Hepatocyte (in vitro differentiated cells): Measurements from ENCODE around the gene FCRL4. TPM values are rescaled to one million over a fixed set of nuclear protein-coding genes. Genes with fewer than 3 reads are reported as not detected.

Experiments used
- DNase-seq: peaks from one replicate; pipeline ENCODE4 v3.0.0-alpha.2; 2016; ENCODE audit warnings: low spot score
- H2AFZ ChIP-seq: fragments of 200-600 bp; sonication (generic); 2 replicates; pipeline ENCODE4 v1.6.0; 2016; ENCODE audit warnings: antibody characterized with exemption, mild to moderate bottlenecking
- H3K27ac ChIP-seq: fragments of 200-600 bp; sonication (generic); 2 replicates; pipeline ENCODE4 v1.5.1; 2016; ENCODE audit warnings: mild to moderate bottlenecking
- H3K27me3 ChIP-seq: fragments of 200-600 bp; sonication (generic); 2 replicates; pipeline ENCODE4 v1.6.1; 2016
- H3K36me3 ChIP-seq: fragments of 200-600 bp; sonication (generic); replicated peaks from 2 replicates; pipeline ENCODE4 v1.5.1; 2016; ENCODE audit warnings: low read depth; ENCODE audit not compliant: insufficient read depth
- H3K4me1 ChIP-seq: fragments of 200-600 bp; sonication (generic); 2 replicates; pipeline ENCODE4 v1.5.1; 2016; ENCODE audit warnings: mild to moderate bottlenecking, moderate library complexity; ENCODE audit not compliant: insufficient read depth
- H3K4me2 ChIP-seq: fragments of 200-600 bp; sonication (generic); 2 replicates; pipeline ENCODE4 v1.6.0; 2016
- H3K4me3 ChIP-seq: fragments of 200-600 bp; sonication (generic); 2 replicates; pipeline ENCODE4 v1.5.1; 2016; ENCODE audit warnings: mild to moderate bottlenecking
- H3K79me2 ChIP-seq: fragments of 200-600 bp; sonication (generic); 2 replicates; pipeline ENCODE4 v1.6.0; 2017; ENCODE audit warnings: mild to moderate bottlenecking
- H3K9me2 ChIP-seq: fragments of 200-600 bp; sonication (generic); replicated peaks from 2 replicates; pipeline ENCODE4 v1.6.0; 2017; ENCODE audit warnings: mild to moderate bottlenecking; ENCODE audit not compliant: insufficient read depth
- H3K9me3 ChIP-seq: fragments of 200-600 bp; sonication (generic); 2 replicates; pipeline ENCODE4 v1.5.1; 2016; ENCODE audit warnings: low read depth, mild to moderate bottlenecking
- H4K20me1 ChIP-seq: fragments of 200-600 bp; sonication (generic); 2 replicates; pipeline ENCODE4 v1.6.0; 2016; ENCODE audit warnings: mild to moderate bottlenecking; ENCODE audit not compliant: insufficient read depth, poor library complexity, severe bottlenecking
- EZH2 ChIP-seq: fragments of 200-600 bp; sonication (generic); IDR thresholded peaks from 2 replicates; pipeline ENCODE4 v1.6.1; 2016; ENCODE audit warnings: antibody characterized with exemption, mild to moderate bottlenecking, borderline replicate concordance
- EZH2phosphoT487 ChIP-seq: fragments of 200-600 bp; sonication (generic); IDR thresholded peaks from one replicate; pipeline ENCODE4 v1.6.1; 2018; ENCODE audit warnings: antibody characterized with exemption, mild to moderate bottlenecking, low read depth, moderate library complexity; ENCODE audit not compliant: unreplicated experiment, severe bottlenecking
- WGBS: methylation state at CpG from one replicate; pipeline ENCODE4 v1.1.6; 2016; ENCODE audit warnings: low lambda C conversion rate; ENCODE audit errors: missing lambda C conversion rate; 5-methylcytosine and 5-hydroxymethylcytosine counted together
- polyA plus RNA-seq: library from polyadenylated mRNA; unstranded; fragments of >200 nt; fragmentation: Nextera tagmentation; extraction: Ambion mirVana; gene quantifications from 2 replicates; pipeline ENCODE4 v1.2.1, GENCODE V29; 2016
- total RNA-seq: library from RNA; depleted of rRNA; stranded (reverse); fragments of >200 nt; gene quantifications from 2 replicates; pipeline ENCODE4 v1.2.3, GENCODE V29; 2014
- TF ChIP-seq, protein P1 (sequence below): fragments of 200-600 bp; sonication (generic); IDR thresholded peaks from 2 replicates; pipeline ENCODE4 v1.5.1; 2016; ENCODE audit warnings: antibody characterized with exemption, mild to moderate bottlenecking; ENCODE audit not compliant: poor library complexity

Gene FCRL4
- total RNA-seq (not detected in 2 replicates), polyA plus RNA-seq (not detected in 2 replicates)

DNA sequence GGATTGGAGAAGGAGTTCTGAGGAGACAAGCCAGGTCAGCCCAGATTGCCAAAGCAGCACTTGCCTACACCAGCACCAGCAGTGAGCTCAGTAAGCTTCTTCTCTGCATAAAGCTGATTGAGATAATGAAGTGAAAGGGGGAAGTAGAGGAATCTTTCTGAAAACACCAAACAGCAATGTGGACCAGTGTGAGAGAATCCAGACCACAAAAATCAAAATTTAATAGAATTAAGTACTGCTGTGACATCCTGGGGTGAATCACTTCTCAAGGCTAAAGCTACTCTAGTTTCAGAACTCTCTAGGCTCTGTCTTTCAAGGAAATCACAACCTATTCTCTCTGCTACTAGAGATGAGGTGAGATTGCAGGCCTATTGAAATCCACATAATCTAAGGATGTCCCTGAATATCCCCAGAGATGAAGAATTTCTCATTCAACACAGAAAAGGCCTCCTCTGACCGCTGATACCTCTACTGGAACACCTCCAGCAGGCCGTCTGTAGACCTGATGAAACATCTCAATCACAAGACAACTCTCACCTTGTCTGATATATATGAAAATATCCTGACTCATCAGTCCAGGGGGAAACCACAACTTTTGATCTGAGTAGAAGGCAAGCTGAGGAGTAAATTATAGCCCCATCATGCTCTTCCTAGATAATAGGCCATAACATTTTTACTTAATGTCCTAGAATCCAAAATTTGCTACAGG is at the start of gene FCRL4:
FCRL4 (minus strand) TSS at position 127 of the 709 bp plus-strand sequence. CDS start 141 bp downstream, outside the sequence.
- Histone ChIP-seq H3K79me2 (no peaks in the 10 kb centered on the region), H3K27ac (no peak within 1 kb of the TSS), H3K4me1 (no peaks in the 10 kb centered on the region), H2AFZ (no peak within 1 kb of the TSS), H4K20me1 (no peaks in the 10 kb centered on the region), H3K4me3 (no peak within 1 kb of the TSS), H3K36me3 (no peaks in the 10 kb centered on the region), H3K4me2 (no peak within 1 kb of the TSS), H3K27me3 (no peaks in the 10 kb centered on the region), H3K9me2 (no peaks in the 10 kb centered on the region), H3K9me3 (no peaks in the 10 kb centered on the region)
- 86% methylated on average over 2 of the region's 2 CpGs for WGBS
- TF ChIP-seq, protein P1, sequence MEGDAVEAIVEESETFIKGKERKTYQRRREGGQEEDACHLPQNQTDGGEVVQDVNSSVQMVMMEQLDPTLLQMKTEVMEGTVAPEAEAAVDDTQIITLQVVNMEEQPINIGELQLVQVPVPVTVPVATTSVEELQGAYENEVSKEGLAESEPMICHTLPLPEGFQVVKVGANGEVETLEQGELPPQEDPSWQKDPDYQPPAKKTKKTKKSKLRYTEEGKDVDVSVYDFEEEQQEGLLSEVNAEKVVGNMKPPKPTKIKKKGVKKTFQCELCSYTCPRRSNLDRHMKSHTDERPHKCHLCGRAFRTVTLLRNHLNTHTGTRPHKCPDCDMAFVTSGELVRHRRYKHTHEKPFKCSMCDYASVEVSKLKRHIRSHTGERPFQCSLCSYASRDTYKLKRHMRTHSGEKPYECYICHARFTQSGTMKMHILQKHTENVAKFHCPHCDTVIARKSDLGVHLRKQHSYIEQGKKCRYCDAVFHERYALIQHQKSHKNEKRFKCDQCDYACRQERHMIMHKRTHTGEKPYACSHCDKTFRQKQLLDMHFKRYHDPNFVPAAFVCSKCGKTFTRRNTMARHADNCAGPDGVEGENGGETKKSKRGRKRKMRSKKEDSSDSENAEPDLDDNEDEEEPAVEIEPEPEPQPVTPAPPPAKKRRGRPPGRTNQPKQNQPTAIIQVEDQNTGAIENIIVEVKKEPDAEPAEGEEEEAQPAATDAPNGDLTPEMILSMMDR = no peak
- TF ChIP-seq EZH2phosphoT487 (no peak), EZH2 (no peak)
- DNase-seq = no peak

DNA sequence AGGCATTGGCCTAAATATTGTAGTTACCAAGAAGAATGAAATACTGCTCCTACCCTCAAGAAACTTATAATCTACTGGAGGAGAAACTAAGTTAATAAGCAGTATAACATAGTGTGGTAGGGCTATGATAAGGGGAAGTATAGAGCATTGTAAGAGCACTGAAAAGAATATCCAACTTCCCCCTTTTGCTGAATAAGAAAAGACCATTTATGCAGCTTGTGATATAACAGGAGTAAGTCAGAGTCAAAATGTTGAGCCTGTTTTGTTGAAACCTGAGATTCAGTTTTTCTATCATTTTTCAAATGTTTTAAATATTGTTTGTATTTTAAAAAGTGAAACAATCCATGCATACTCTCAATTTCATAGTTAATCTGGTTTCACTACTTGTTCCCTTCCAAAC is 48.3 kb upstream of the FCRL4 start:
- Histone ChIP-seq H3K27me3 (peaks cover 4% of the 10 kb centered on the region), H3K36me3 (no peaks in the 10 kb centered on the region), H2AFZ (no peak overlapping the region), H3K27ac (no peak overlapping the region), H3K9me2 (no peaks in the 10 kb centered on the region), H3K9me3 (no peaks in the 10 kb centered on the region), H3K79me2 (no peaks in the 10 kb centered on the region), H3K4me3 (no peak overlapping the region), H3K4me1 (no peaks in the 10 kb centered on the region), H3K4me2 (no peak overlapping the region), H4K20me1 (no peaks in the 10 kb centered on the region)
- no peak for DNase-seq
- TF ChIP-seq EZH2phosphoT487 (no peak), EZH2 (no peak)
- TF ChIP-seq, protein P1 = no peak

DNA sequence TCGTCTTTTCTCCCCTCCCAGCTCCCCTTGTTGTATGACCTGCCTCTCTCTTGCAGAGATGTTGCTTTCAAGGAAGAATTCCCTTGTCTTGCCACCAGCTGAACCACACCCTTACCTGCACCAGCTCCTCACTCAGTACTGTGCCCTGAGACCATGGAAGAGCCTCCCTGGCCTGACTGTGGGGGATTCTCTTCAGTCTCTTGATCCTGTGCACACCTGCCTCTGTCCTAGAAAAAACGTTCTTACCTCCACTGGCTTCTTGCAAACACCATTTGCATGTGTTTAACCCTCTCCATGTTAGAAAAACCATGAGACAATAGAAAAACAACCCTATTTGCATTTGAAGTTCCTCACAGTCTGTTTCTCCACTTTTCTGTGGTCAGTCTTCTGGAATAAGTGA is 43.3 kb upstream of the FCRL4 start:
- H3K4me1 ChIP-seq = no peaks in the 10 kb centered on the region
- H3K27me3 ChIP-seq = no peaks in the 10 kb centered on the region
- H2AFZ ChIP-seq = no peak overlapping the region

More for the DNA sequence above, 43.3 kb upstream of the FCRL4 start:
- WGBS = 55% methylated on average over 2 of the region's 2 CpGs
- H3K9me2 ChIP-seq = no peaks in the 10 kb centered on the region
- no peaks in the 10 kb centered on the region for H3K79me2 ChIP-seq
- no peak overlapping the region for H3K4me2 ChIP-seq
- DNase-seq = no peak
- no peak overlapping the region for H3K27ac ChIP-seq
- H3K4me3 ChIP-seq = no peak overlapping the region
- no peaks in the 10 kb centered on the region for H3K36me3 ChIP-seq
- TF ChIP-seq EZH2phosphoT487 (no peak), EZH2 (no peak)
- TF ChIP-seq, protein P1 = no peak
- H4K20me1 ChIP-seq = no peaks in the 10 kb centered on the region
- H3K9me3 ChIP-seq = no peaks in the 10 kb centered on the region
